ENCODE data around the gene CCDC124.
"Not testable (repeated sequence)": the region's sequence is repeated elsewhere in the genome, so short reads cannot be mapped to it uniquely, and the experiment has no call there.

Gene CCDC124

DNA sequence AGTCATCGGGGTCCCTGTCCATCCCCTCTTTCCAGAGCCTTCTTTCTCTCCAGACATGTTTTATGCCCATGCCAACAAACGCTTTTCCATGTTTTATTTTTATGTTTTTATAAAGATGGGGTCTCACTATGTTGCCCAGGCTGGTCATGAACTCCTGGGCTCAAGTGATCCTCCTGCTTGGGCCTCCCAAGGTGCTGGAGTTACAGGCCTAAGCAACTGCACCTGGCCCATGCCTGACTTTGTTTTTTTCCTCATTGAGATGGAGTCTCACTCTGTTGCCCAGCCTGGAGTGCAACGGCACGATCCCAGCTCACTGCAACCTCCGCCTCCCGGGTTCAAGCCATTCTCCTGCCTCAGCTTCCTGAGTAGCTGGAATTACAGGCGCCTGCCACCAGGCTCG, 53.8 kb downstream of the CCDC124 start:
- not testable (repeated sequence) for DNase-seq (ENCODE audit: low read depth)

DNA sequence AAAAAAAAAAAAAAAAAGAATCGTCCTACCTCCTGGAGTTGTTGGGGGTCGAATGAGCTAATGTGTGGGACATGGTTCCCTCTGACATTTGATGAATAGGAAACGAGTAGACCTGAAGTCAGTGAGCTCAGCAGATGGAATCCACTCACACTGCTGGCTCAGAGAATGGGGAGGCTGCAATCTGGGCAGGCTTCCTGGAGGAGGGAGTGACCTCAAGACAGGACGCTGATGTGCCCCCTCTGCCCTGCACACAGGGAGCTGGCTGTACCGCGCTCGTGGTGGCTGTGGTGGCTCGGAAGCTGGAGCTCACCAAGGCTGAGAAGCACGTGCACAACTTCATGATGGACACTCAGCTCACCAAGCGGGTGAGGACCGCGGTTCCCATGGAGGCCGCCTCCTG, 55.3 kb downstream of the CCDC124 start:
- no peak for DNase-seq (ENCODE audit: low read depth)

DNA sequence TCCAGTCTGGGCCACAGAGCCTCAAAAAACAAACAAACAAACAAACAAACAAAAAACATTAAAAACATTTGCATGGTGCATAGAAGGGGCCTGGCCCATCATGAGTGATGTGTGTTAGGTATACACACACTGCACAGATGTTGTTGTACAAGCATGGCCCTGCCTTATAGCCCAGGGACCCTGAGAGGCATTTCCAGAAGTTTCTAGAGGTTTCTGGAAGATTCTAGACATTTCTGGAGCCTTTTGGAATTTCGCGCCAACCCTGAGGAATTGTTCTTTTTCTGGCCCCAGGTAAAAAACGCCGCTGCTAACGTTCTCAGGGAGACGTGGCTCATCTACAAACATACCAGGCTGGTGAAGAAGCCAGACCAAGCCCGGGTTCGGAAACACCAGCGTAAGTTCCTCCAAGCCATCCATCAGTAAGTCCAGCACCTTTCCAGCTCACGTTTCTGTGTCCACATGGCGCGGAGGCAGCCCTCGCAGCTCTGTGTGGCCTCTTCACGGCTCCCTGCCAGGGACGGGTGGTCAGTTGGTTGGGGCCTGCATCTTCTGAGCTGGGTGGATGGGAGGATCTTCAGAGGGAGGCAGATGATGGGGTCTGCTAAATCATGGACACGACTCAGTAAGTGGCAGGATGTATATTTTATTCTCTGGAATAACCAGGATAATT, 56.7 kb downstream of the CCDC124 start:
- no peak for DNase-seq (ENCODE audit: low read depth)

DNA sequence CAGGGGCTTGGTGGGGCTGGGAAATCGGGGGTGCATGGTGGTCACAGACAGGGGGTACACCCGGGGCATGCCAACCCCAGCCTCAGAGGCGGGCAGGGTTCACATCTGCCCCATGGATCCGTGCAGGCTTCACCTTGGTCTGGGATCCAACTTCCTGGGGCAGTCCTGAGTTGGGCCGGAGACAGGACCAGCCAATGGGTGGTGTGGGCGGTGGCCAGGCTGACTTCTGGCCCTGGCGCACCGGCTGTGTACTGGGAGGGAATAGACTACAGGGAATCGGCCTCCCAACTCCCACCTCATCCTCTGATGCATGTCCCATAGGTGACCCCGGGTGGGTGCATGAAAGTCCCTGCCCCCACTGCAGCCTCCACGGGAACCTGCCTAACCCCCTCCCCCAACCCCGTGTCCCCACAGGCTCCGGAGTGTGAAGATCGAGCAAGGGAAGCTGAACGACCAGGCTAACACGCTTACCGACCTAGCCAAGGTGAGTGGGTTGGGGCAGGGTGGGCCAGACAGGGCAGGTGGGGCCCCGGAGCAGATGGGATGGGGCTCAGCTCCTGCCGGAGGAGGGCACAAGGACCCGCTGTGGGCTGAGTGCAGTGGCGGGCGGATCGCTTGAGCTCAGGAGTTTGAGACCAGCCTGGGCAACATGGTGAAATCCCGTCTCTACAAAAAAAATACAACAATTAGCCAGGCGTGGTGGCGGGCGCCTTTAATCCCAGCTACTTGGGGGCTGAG, 60.4 kb downstream of the CCDC124 start:
- DNase-seq (ENCODE audit: low read depth), result no peak

All from T-helper 22 cell (primary cell).